ENCODE results near the gene CFAP99.
"Not testable (repeated sequence)": the region's sequence is repeated elsewhere in the genome, so short reads cannot be mapped to it uniquely, and the experiment has no call there.

Gene CFAP99

DNA sequence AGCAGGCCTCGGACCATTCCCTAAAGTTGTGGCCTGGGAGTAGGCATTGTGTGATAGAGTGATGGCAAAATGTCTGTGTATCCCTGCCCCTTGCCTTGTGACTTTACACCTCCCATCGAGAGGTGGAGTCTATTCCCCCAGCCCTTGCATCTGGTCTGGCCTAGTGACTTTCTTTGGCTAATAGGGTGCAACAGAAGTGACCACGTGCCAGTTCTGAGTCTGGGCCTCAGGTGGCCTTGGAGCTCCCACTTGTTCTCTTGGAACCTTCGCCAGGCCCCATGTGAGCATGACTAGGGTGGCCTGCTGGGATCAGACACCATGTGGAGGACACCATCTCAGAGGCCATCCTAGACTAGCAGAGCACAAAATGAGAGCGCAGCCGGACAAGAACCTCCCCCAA is 46.3 kb downstream of the CFAP99 start:
- TF ChIP-seq, protein P1, sequence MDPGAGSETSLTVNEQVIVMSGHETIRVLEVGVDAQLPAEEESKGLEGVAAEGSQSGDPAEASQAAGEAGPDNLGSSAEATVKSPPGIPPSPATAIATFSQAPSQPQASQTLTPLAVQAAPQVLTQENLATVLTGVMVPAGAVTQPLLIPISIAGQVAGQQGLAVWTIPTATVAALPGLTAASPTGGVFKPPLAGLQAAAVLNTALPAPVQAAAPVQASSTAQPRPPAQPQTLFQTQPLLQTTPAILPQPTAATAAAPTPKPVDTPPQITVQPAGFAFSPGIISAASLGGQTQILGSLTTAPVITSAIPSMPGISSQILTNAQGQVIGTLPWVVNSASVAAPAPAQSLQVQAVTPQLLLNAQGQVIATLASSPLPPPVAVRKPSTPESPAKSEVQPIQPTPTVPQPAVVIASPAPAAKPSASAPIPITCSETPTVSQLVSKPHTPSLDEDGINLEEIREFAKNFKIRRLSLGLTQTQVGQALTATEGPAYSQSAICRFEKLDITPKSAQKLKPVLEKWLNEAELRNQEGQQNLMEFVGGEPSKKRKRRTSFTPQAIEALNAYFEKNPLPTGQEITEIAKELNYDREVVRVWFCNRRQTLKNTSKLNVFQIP (CRISPR knock-in tag; IDR thresholded peaks at IDR 0.05; ENCODE audit: borderline replicate concordance, low read depth) = no peak
- TF ChIP-seq ZNF70 (CRISPR knock-in tag; IDR thresholded peaks at IDR 0.05) (no peak), ZNF565 (CRISPR knock-in tag; conservative IDR thresholded peaks at IDR 0.05; ENCODE audit: low read depth) (no peak), ISL1 (CRISPR knock-in tag; IDR thresholded peaks at IDR 0.05) (no peak), RARB (CRISPR knock-in tag; IDR thresholded peaks at IDR 0.05) (no peak)
- ATAC-seq = no peak

DNA sequence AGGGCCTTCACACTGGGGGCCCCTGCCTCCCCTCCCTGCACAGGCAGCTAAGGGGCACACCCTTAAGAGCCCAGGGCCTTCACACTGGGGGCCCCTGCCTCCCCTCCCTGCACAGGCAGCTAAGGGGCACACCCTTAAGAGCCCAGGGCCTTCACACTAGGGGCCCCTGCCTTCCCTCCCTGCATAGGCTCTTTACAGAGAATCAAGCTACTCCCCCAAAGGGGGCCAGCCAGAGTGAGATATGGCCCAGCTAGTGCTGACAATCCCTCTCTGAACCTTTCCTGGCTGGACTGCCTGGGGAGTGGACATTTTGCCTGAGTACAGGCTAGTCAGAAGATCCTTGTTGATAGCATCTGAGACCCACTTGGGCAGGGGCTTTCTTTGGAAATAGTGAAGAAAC is 46.8 kb downstream of the CFAP99 start:
- not testable (repeated sequence) for ATAC-seq

DNA sequence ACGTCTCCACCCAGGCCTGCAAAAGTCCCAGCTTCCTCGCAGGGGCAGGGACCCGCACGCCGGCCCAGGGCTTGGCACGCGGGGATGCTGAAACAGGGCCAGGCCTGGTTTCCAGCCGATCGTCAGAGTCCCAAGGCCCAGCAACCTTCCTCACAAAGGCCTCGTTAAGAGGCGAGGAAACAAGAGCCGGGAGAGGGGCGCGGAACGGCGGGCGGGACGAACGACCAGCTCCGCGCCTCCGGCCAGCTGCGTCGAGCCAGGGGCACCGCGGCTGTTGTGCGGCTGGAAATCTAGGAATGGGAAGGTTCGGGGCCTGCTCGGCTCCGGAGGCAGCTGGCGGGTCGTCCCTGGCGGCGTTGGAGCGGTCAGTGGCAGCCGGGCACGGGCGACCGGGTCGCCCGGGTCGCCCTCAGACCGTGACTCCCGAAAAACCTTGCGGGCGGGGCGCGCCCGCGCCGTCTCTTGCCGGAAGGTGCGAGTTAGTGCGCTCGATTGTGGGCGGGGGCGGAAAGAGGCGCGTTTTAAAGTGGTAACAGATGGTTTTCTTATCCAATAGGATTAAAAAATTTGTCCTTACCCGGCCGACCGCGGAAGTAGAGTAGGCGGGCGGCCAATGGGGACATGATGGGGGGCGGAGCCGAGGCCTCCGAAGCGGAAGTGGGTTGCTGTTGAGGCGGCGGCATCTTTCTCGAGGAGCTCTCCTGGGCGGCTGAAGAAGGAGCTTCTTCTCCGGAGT is 49.9 kb downstream of the CFAP99 start, which contains the start of gene RNF4:
Gene RNF4 (plus strand): TSS at position 651 of the 736 bp plus-strand sequence. CDS start 21,388 bp downstream, outside the sequence.
- ATAC-seq = peak; percentile 93
- TF ChIP-seq ISL1 (CRISPR knock-in tag; IDR thresholded peaks at IDR 0.05) (no peak), PPARA (CRISPR knock-in tag; IDR thresholded peaks at IDR 0.05; ENCODE audit: borderline replicate concordance) (no peak), ZNF70 (CRISPR knock-in tag; IDR thresholded peaks at IDR 0.05) (no peak), GLIS3 (CRISPR knock-in tag; IDR thresholded peaks at IDR 0.05) (no peak), RARB (CRISPR knock-in tag; IDR thresholded peaks at IDR 0.05) (no peak), CSDC2 (CRISPR knock-in tag; IDR thresholded peaks at IDR 0.05) (no peak), TOX (CRISPR knock-in tag; IDR thresholded peaks at IDR 0.05; ENCODE audit: borderline replicate concordance) (no peak), ESRRG (CRISPR knock-in tag; IDR thresholded peaks at IDR 0.05) (no peak), TCF4 (CRISPR knock-in tag; IDR thresholded peaks at IDR 0.05; ENCODE audit: borderline replicate concordance) (no peak), OSR1 (CRISPR knock-in tag; IDR thresholded peaks at IDR 0.05) (no peak), ZFP3 (CRISPR knock-in tag; IDR thresholded peaks at IDR 0.05) (no peak), ZNF565 (CRISPR knock-in tag; conservative IDR thresholded peaks at IDR 0.05; ENCODE audit: low read depth) (no peak), ZC3H10 (CRISPR knock-in tag; IDR thresholded peaks at IDR 0.05) (no peak), BACH2 (CRISPR knock-in tag; IDR thresholded peaks at IDR 0.05; ENCODE audit: borderline replicate concordance) (no peak), ARNTL (CRISPR knock-in tag; IDR thresholded peaks at IDR 0.05; ENCODE audit: borderline replicate concordance, low read depth) (no peak)
- TF ChIP-seq, protein P2, sequence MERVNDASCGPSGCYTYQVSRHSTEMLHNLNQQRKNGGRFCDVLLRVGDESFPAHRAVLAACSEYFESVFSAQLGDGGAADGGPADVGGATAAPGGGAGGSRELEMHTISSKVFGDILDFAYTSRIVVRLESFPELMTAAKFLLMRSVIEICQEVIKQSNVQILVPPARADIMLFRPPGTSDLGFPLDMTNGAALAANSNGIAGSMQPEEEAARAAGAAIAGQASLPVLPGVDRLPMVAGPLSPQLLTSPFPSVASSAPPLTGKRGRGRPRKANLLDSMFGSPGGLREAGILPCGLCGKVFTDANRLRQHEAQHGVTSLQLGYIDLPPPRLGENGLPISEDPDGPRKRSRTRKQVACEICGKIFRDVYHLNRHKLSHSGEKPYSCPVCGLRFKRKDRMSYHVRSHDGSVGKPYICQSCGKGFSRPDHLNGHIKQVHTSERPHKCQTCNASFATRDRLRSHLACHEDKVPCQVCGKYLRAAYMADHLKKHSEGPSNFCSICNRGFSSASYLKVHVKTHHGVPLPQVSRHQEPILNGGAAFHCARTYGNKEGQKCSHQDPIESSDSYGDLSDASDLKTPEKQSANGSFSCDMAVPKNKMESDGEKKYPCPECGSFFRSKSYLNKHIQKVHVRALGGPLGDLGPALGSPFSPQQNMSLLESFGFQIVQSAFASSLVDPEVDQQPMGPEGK (CRISPR knock-in tag; IDR thresholded peaks at IDR 0.05; ENCODE audit: borderline replicate concordance) = no peak
- TF ChIP-seq, protein P1 (CRISPR knock-in tag; IDR thresholded peaks at IDR 0.05; ENCODE audit: borderline replicate concordance, low read depth) = no peak
- TF ChIP-seq, protein P3, sequence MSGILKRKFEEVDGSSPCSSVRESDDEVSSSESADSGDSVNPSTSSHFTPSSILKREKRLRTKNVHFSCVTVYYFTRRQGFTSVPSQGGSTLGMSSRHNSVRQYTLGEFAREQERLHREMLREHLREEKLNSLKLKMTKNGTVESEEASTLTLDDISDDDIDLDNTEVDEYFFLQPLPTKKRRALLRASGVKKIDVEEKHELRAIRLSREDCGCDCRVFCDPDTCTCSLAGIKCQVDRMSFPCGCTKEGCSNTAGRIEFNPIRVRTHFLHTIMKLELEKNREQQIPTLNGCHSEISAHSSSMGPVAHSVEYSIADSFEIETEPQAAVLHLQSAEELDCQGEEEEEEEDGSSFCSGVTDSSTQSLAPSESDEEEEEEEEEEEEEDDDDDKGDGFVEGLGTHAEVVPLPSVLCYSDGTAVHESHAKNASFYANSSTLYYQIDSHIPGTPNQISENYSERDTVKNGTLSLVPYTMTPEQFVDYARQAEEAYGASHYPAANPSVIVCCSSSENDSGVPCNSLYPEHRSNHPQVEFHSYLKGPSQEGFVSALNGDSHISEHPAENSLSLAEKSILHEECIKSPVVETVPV (CRISPR knock-in tag; IDR thresholded peaks at IDR 0.05) = no peak
- TF ChIP-seq, protein P4, sequence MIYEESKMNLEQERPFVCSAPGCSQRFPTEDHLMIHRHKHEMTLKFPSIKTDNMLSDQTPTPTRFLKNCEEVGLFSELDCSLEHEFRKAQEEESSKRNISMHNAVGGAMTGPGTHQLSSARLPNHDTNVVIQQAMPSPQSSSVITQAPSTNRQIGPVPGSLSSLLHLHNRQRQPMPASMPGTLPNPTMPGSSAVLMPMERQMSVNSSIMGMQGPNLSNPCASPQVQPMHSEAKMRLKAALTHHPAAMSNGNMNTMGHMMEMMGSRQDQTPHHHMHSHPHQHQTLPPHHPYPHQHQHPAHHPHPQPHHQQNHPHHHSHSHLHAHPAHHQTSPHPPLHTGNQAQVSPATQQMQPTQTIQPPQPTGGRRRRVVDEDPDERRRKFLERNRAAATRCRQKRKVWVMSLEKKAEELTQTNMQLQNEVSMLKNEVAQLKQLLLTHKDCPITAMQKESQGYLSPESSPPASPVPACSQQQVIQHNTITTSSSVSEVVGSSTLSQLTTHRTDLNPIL (CRISPR knock-in tag; IDR thresholded peaks at IDR 0.05; ENCODE audit: low read depth) = no peak
- TF ChIP-seq, protein P5, sequence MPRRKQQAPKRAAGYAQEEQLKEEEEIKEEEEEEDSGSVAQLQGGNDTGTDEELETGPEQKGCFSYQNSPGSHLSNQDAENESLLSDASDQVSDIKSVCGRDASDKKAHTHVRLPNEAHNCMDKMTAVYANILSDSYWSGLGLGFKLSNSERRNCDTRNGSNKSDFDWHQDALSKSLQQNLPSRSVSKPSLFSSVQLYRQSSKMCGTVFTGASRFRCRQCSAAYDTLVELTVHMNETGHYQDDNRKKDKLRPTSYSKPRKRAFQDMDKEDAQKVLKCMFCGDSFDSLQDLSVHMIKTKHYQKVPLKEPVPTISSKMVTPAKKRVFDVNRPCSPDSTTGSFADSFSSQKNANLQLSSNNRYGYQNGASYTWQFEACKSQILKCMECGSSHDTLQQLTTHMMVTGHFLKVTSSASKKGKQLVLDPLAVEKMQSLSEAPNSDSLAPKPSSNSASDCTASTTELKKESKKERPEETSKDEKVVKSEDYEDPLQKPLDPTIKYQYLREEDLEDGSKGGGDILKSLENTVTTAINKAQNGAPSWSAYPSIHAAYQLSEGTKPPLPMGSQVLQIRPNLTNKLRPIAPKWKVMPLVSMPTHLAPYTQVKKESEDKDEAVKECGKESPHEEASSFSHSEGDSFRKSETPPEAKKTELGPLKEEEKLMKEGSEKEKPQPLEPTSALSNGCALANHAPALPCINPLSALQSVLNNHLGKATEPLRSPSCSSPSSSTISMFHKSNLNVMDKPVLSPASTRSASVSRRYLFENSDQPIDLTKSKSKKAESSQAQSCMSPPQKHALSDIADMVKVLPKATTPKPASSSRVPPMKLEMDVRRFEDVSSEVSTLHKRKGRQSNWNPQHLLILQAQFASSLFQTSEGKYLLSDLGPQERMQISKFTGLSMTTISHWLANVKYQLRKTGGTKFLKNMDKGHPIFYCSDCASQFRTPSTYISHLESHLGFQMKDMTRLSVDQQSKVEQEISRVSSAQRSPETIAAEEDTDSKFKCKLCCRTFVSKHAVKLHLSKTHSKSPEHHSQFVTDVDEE (CRISPR knock-in tag; IDR thresholded peaks at IDR 0.05) = no peak

Data from SK-N-SH treated with all-trans-retinoic acid at 6 μM for 48 hours (cell line).